Uterine smooth muscle cell (primary cell): ENCODE results near the gene SARS2. TPM values are rescaled to one million over a fixed set of nuclear protein-coding genes. Genes with fewer than 3 reads are reported as not detected.

Experiments used
- total RNA-seq: library from RNA; depleted of rRNA; stranded (reverse); fragments of >200 nt; gene quantifications from 2 replicates; pipeline ENCODE4 v1.2.3, GENCODE V29; 2014

The SARS2 gene, protein sequence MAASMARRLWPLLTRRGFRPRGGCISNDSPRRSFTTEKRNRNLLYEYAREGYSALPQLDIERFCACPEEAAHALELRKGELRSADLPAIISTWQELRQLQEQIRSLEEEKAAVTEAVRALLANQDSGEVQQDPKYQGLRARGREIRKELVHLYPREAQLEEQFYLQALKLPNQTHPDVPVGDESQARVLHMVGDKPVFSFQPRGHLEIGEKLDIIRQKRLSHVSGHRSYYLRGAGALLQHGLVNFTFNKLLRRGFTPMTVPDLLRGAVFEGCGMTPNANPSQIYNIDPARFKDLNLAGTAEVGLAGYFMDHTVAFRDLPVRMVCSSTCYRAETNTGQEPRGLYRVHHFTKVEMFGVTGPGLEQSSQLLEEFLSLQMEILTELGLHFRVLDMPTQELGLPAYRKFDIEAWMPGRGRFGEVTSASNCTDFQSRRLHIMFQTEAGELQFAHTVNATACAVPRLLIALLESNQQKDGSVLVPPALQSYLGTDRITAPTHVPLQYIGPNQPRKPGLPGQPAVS
- 15.0 and 15.7 TPM in 2 replicates for total RNA-seq

DNA sequence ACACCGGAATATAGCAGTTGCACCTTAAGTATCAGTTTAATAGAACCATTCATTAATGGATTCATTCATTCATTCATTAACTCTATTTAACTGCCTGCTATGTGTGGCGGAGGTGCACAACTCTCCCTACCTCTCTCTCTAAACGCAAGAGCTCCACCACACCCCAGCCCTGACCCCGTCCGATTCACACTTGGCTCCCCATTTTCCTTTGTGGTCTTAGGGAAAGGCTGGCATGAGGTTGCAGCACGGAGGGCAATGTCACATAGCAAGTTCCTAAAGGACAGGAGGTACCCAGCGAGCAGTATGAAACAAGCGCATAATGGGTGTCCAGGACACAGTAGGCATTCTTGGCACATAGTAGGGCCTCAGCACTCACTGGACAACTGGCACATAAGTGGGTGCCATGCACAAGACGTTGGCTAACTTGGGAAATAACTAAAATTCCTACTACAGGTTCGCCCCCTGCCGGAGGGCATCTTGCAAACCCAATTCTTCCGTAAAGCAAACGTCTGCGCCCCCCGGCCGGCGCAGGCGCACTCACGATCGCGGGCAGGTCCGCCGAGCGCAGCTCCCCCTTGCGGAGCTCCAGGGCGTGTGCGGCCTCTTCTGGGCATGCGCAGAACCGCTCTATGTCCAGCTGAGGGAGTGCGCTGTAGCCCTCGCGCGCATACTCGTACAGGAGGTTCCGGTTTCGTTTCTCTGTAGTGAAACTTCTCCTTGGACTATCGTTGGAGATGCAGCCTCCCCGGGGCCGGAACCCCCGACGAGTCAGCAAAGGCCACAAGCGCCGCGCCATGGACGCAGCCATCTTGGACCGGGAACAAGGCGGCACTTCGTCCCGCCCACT, at the start of gene SARS2:
Gene SARS2 (minus strand): TSS at position 835 of the 847 bp plus-strand sequence. CDS start 27 bp downstream, at position 808.

DNA sequence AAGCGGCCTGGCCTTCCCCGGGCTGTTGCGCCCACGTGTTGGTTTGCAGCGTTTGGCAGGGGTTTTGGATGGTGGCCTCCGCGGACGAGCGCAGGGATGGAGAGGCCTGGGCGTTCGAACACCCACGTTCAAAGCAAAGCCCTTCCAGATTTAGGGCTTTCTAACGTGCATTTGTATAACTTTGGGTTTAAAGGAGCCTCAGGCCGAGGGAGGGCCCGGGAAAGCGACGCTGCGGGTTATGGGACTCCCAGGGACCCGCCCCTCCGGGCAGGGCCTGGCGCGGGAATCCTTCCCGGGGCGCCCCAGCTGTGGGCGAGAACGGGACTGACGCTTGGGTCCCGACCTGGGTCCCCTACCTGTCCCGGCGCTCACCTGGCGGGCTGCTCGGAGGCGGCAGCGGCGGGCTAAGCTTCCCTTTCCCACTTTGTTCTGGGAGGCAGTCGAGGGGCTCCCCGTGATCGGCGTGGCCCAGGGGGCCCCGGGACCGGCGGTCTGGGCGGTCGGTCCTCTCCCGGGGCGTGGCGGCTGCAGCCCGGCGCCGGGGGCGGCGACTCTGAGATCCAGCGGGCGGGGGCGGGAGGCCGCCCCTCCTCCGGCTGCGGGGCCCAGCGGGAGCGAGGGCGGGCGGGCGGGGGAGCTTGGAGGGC, 44.8 kb upstream of the SARS2 start, which contains the start of gene FBXO17:
Gene FBXO17 (minus strand): TSS at position 529 of the 647 bp plus-strand sequence. CDS start 25,423 bp downstream, outside the sequence.

DNA sequence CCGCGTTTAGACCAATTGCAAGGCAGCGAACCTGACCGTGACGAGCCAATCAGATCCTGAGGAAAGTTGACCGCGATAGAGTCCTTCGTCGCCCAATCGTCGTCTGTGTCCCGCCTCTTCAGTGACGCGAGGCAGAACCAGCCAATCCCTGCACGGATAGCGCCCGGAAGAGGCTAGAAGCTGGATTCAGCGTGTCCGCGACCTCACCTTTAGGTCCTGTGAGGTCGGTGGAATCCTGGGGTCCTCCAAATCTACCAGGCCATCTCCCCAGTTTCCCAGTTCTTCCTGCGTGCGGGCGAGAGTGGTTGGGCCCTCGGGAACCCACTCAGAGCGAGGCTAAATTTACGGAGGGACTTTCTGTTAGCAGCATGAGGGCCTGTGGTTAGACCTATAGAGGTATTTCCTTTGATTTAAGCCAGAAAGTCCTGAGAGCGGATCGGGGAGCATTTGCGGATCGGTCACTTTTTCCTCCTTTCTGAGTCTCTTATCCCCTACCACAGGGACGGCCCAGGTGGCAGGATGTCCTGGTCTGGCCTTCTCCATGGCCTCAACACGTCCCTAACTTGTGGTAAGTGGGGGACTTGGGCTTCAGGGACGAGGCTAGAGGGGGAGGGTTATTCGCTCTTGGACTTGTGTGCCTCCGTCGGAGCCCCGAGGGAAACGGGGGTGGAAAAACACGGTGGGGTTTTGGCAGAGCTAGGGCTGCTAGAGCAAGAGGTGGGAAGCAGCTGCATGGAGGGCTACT, 385 bp upstream of the SARS2 start, which contains the start of gene MRPS12:
Gene MRPS12 (plus strand): TSS at position 169 of the 745 bp plus-strand sequence. CDS start 351 bp downstream, at position 520.

DNA sequence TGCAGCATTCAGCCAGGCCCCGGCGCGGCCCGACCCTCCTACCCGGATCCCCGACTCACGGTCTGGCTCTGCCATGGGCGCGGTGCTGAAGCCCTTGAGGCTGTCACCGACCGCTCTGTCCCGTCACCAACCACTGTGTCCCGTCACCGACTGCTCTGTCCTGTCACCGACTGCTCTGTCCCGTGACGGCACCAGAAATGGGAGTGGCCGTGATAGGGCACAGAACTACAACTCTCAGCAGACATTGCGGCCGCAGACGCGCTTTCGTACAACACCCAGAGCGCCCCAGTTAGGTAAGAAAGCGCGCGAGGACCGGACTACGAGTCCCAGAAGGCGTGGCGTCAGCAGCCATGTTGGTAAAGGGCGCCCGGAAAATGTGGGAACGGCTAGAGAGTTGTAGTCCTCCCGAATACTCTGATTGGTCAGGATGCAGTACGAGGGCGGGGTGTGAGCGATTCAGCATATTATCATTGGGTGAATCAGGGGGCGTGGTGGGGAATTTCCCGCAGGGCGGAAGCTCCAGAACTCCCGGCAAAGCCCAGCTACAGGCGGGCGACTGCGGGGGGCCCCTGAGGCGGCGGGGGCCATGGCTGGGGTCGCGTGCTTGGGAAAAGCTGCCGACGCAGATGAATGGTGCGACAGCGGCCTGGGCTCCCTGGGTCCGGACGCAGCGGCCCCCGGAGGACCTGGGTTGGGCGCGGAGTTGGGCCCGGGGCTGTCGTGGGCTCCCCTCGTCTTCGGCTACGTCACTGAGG, 30.9 kb downstream of the SARS2 start, which contains the start of the genes NFKBIB and SIRT2:
Gene NFKBIB (plus strand): TSS at position 523 of the 755 bp plus-strand sequence. CDS start 64 bp downstream, at position 587.
Gene SIRT2 (minus strand): TSS at position 172 of the 755 bp plus-strand sequence. CDS start 97 bp downstream, at position 75.

DNA sequence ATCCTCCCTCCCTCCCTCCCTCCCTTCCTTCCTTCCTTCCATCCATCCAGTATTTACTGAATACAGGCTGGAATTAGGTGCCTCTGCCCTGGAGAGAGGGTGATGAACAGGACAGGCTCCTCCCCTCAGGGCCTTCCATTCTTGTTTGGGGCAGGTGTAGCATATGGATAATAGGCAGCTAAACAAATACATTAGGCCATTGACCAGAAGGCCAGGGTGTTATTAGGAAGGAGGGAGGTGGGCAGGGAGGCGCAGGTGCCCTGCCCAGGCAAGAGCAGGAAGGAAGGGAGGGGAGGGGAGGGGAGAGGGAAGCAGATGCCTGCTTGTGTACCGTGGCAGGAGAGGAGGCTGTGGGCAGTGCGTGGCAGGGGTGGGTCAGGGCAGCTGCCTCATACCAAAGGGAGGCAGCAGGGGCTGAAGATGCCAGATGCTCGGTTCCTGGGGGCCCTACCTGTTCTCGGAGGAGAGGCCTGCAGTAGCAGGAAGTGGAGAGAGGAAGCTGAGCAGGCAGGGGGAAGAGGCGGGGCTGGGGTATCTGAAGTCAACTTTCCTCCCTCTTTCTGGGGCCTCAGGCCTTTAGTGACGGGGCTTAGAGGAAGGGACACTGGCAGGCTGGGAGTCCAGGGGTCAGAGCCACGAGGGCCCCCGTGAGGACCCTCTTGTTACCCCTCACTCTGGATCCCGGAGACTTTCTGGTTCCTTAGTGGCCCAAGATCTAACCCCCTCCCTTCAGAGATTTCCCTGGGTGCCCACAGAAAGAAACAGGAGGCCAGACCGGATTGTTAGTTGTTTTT, 52.6 kb downstream of the SARS2 start, which contains the start of gene RINL:
Gene RINL (minus strand): TSS at position 495 of the 794 bp plus-strand sequence. CDS start 1,533 bp downstream, outside the sequence.

Other genes starting within 250 kb of the SARS2 start
- not detected in 2 replicates for gene CAPN12, start 186.3 kb downstream of the SARS2 start, total RNA-seq
- gene LGALS7, start 157.2 kb downstream of the SARS2 start, total RNA-seq: not detected in 2 replicates
- gene LGALS7B, start 141.6 kb downstream of the SARS2 start, total RNA-seq: 0.55 TPM in 1 of 2 replicates, not detected in the other
- not detected in 2 replicates for gene LGALS4, start 117.8 kb downstream of the SARS2 start, total RNA-seq
- gene ECH1, start 99.0 kb downstream of the SARS2 start, total RNA-seq: 7.1 TPM in 2 replicates
- 279 and 457 TPM in 2 replicates for gene HNRNPL, start 80.8 kb downstream of the SARS2 start, total RNA-seq
- gene RINL, start 52.5 kb downstream of the SARS2 start, total RNA-seq: 1.1 and 1.9 TPM in 2 replicates
- 35.4 and 54.4 TPM in 2 replicates for gene SIRT2, start 31.1 kb downstream of the SARS2 start, total RNA-seq
- 11.2 and 11.7 TPM in 2 replicates for gene NFKBIB, start 30.8 kb downstream of the SARS2 start, total RNA-seq
- gene CCER2, start 18.6 kb downstream of the SARS2 start, total RNA-seq: not detected in 2 replicates
- 31.9 and 41.2 TPM in 2 replicates for gene MRPS12, start 181 bp upstream of the SARS2 start, total RNA-seq
- gene FBXO17, start 45.0 kb upstream of the SARS2 start, total RNA-seq: 33.9 and 45.4 TPM in 2 replicates
- 1.3 and 3.4 TPM in 2 replicates for gene FBXO27, start 101.8 kb upstream of the SARS2 start, total RNA-seq
- gene ACP7, start 153.6 kb upstream of the SARS2 start, total RNA-seq: 0.33 and 0.87 TPM in 2 replicates
- 11.6 and 14.0 TPM in 2 replicates for gene PAK4, start 195.0 kb upstream of the SARS2 start, total RNA-seq